Activated naive CD8-positive, alpha-beta T cell treated with anti-CD3 and anti-CD28 coated beads for 36 hours (primary cell): ENCODE measurements around the gene ARHGAP21. TPM values are rescaled to one million over a fixed set of nuclear protein-coding genes. Genes with fewer than 3 reads are reported as not detected.
"Not testable (repeated sequence)": the region's sequence is repeated elsewhere in the genome, so short reads cannot be mapped to it uniquely, and the experiment has no call there.

Experiments
- DNase-seq: peaks from one replicate; pipeline ENCODE4 v3.0.0; 2021
- H3K27ac Mint-ChIP-seq: one replicate; pipeline ENCODE4 v1.8.0; 2022; ENCODE audit warnings: mild to moderate bottlenecking, moderate library complexity, mixed read lengths
- H3K27me3 Mint-ChIP-seq: one replicate; pipeline ENCODE4 v1.8.0; 2022; ENCODE audit warnings: mild to moderate bottlenecking, mixed read lengths
- H3K36me3 Mint-ChIP-seq: one replicate; pipeline ENCODE4 v1.8.0; 2021; ENCODE audit warnings: mild to moderate bottlenecking, mixed read lengths
- H3K4me1 Mint-ChIP-seq: one replicate; pipeline ENCODE4 v1.8.0; 2021; ENCODE audit warnings: mixed read lengths
- H3K4me3 Mint-ChIP-seq: one replicate; pipeline ENCODE4 v1.8.0; 2022; ENCODE audit warnings: mild to moderate bottlenecking, moderate library complexity, mixed read lengths
- H3K9me3 Mint-ChIP-seq: one replicate; pipeline ENCODE4 v1.8.0; 2022; ENCODE audit warnings: mixed read lengths
- total RNA-seq, 2 experiments: library from RNA; stranded (reverse); gene quantifications; one replicate each; pipeline ENCODE4 v1.2.3, GENCODE V29; 2021

Gene ARHGAP21
- total RNA-seq, 2 experiments from 2014 or later, result 22.1 to 22.4 TPM

GRCh38 chr10:24645022-24645421 is 78.7 kb downstream of the ARHGAP21 start:
- Mint-ChIP-seq H3K4me3 (no peak overlapping the region), H3K4me1 (peaks cover 4% of the 10 kb centered on the region), H3K27ac (no peak overlapping the region), H3K36me3 (no peaks in the 10 kb centered on the region), H3K27me3 (no peaks in the 10 kb centered on the region), H3K9me3 (no peaks in the 10 kb centered on the region)
- DNase-seq, result no peak

GRCh38 chr10:24643679-24644209 is 79.9 kb downstream of the ARHGAP21 start:
- H3K9me3 Mint-ChIP-seq, result no peaks in the 10 kb centered on the region
- no peak for DNase-seq
- H3K27me3 Mint-ChIP-seq, result no peaks in the 10 kb centered on the region
- no peak overlapping the region for H3K4me3 Mint-ChIP-seq
- H3K4me1 Mint-ChIP-seq, result peaks cover 4% of the 10 kb centered on the region
- H3K27ac Mint-ChIP-seq, result no peak overlapping the region
- no peaks in the 10 kb centered on the region for H3K36me3 Mint-ChIP-seq

DNA sequence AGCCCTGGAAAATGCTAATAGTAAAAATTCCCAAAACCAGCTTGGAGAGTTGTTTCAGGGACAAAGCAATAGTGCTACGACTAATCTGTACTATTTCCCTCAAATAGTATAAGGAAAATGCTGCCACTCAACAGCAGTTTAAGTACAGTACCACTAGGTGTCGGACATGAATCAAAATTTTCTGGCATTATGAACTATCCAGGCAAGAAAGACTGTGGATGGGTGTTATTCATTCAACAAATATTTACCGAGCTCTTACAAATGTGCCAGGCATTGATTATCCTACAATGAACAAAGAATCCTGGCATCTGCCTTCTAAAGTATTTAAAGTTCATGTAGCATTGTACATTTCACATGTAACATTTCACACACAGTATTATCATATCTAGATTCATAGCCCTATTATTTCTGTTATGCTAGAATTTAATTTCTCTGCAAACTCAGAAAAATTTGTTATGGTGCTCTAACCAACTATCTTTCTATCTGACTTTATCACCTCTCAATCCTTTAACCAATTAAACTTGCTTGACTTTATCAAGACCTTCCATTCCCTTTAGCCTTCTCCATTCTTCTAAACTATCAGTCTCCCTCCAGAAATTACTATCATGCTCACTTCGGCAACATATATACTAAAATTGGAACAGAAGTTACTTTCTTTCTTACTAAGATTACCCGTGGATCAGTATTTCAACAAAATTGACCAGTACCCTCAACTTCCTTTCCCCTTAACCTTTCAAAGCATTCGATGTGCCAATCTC is 80.6 kb downstream of the ARHGAP21 start:
- Mint-ChIP-seq H3K27me3 (no peaks in the 10 kb centered on the region), H3K4me1 (peaks cover 4% of the 10 kb centered on the region), H3K4me3 (no peak overlapping the region), H3K36me3 (no peaks in the 10 kb centered on the region), H3K9me3 (no peaks in the 10 kb centered on the region), H3K27ac (no peak overlapping the region)
- no peak for DNase-seq

DNA sequence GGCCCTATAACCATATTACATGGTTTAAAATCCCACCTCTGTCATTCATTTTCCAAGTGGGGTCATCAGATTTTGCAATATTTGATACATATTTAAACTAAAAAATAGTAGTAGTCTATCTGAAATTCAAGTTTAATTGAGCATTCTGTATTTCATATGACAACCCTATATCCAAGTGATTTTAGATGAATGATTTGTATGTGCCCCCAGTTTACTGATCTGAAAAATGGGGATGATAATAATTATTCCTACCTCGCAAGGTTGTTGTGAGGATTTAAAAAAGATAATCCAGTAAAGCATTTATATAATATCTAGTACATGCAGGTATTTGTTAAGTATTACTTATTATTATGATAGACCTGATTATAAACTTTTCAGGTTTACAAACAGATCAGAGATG is 84.6 kb downstream of the ARHGAP21 start:
- DNase-seq, result no peak
- no peak overlapping the region for H3K27ac Mint-ChIP-seq
- peaks cover 4% of the 10 kb centered on the region for H3K4me1 Mint-ChIP-seq
- no peaks in the 10 kb centered on the region for H3K36me3 Mint-ChIP-seq
- no peaks in the 10 kb centered on the region for H3K9me3 Mint-ChIP-seq
- H3K4me3 Mint-ChIP-seq, result no peak overlapping the region
- H3K27me3 Mint-ChIP-seq, result no peaks in the 10 kb centered on the region

DNA sequence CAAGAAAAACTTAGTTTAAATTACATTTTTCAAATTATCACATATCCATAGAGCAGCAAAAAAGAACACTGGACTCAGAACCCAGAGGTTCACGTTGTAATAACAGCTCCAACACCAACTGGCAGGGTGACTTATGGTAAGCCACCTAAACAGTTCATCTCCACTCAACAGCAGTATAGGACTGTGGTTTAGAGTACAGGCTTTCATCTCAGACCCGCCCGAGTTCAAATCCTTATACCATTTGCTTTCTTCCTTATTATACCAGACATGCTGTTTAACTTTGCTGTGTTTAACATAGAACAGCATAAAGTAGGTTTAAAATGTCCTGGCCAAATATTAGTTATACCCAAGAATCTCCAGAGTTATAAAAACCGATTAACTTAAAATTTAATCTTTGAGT is 97.9 kb downstream of the ARHGAP21 start:
- DNase-seq, result no peak
- Mint-ChIP-seq H3K27ac (no peak overlapping the region), H3K4me3 (no peak overlapping the region), H3K36me3 (no peaks in the 10 kb centered on the region), H3K27me3 (no peaks in the 10 kb centered on the region), H3K4me1 (peaks cover 25% of the 10 kb centered on the region), H3K9me3 (no peaks in the 10 kb centered on the region)

DNA sequence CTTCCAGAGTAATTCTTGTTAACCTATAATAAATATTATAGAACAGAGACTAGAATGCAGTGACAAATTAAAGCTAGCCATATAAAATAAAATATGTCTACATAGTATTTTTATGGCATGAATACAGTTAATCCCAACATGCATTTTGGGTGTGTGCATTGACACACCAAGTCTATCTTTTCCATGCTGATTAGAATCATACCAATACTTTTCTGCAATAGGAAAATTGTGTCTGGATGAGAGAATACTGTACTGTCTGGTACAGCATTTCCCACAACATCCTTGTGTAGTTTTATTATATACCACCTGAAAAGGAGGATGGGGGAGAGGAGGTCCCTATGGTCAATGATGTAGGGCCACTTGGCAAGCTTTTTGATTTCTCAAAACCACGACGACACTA is 100.3 kb downstream of the ARHGAP21 start:
- H3K9me3 Mint-ChIP-seq, result no peaks in the 10 kb centered on the region
- H3K36me3 Mint-ChIP-seq, result no peaks in the 10 kb centered on the region
- no peak overlapping the region for H3K27ac Mint-ChIP-seq
- no peaks in the 10 kb centered on the region for H3K27me3 Mint-ChIP-seq
- no peak overlapping the region for H3K4me3 Mint-ChIP-seq
- peaks cover 29% of the 10 kb centered on the region for H3K4me1 Mint-ChIP-seq
- DNase-seq, result no peak

GRCh38 chr10:24622781-24623301 is 100.8 kb downstream of the ARHGAP21 start:
- Mint-ChIP-seq H3K9me3 (no peaks in the 10 kb centered on the region), H3K4me3 (peak overlapping the region; percentile 44), H3K27me3 (no peaks in the 10 kb centered on the region), H3K4me1 (peaks cover 32% of the 10 kb centered on the region), H3K36me3 (no peaks in the 10 kb centered on the region), H3K27ac (peak overlapping the region; percentile 72)
- DNase-seq, result no peak

DNA sequence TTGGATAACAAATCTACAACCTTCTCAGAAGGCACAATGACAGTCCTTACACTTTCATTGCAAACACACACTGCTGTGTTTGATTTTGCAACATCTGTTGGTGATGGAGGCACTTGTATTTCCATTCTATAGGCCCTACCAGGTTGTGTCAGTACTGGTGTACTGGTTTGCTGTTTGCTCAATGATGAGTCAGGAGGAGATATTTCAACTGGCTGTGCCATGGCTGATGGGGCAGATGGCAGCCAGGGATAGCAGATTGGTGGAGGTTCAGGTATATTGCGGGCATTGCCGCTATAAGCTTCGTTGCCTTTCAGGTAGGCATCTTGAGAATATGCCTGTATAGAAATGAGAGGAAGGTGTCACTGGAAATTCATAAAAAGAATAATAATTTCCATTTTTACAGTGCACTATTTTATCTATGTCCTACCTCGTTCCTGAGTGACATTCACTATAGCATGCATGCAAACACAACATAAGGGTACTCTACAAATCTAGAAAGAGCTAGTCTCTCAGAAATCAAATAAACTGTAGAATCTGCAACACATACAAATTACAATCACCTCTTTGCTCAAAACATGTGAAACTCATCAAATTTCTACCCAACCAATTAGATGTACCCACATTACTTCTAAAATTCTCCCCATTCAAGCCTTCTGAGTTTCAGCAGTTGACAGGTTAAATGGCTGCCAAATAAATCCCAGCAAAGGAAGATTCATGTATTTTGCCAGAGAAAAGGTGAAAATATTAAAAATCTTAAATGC is 102.5 kb downstream of the ARHGAP21 start:
- H3K4me1 Mint-ChIP-seq, result peaks cover 32% of the 10 kb centered on the region

GRCh38 chr10:24619994-24620310 is 103.7 kb downstream of the ARHGAP21 start:
- H3K27me3 Mint-ChIP-seq, DNase-seq, H3K36me3 Mint-ChIP-seq, H3K4me3 Mint-ChIP-seq, H3K27ac Mint-ChIP-seq, H3K9me3 Mint-ChIP-seq: not testable (repeated sequence)
- H3K4me1 Mint-ChIP-seq, result peaks cover 27% of the 10 kb centered on the region

More for the DNA sequence above, 102.5 kb downstream of the ARHGAP21 start:
- not testable (repeated sequence) for H3K27ac Mint-ChIP-seq, H3K4me3 Mint-ChIP-seq, H3K27me3 Mint-ChIP-seq, DNase-seq, H3K36me3 Mint-ChIP-seq, H3K9me3 Mint-ChIP-seq

GRCh38 chr10:24619291-24619993 is 104.2 kb downstream of the ARHGAP21 start:
- not testable (repeated sequence) for H3K27ac Mint-ChIP-seq, H3K9me3 Mint-ChIP-seq, H3K36me3 Mint-ChIP-seq, DNase-seq, H3K27me3 Mint-ChIP-seq, H3K4me3 Mint-ChIP-seq
- peaks cover 27% of the 10 kb centered on the region for H3K4me1 Mint-ChIP-seq

DNA sequence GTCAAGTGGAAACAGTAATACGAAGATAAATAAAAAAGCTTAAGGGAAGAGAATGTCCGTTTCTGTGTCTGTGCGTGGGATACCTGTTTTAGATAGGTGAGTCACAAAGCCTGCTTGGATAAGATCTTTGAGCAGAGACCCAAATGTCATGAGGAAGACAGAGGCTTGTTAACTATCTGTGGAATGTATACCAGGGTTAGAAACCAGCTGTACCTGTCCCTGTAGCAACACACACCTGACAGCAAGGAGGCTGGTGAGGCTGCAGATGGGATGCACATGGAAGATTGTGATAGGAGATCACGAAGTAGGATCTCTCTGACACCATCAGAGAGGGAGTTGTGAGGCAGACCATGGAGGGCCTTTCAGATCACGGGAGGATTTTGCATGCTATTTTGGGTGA is 105.3 kb downstream of the ARHGAP21 start:
- Mint-ChIP-seq H3K27ac (no peak overlapping the region), H3K4me3 (no peak overlapping the region), H3K9me3 (no peaks in the 10 kb centered on the region)

DNA sequence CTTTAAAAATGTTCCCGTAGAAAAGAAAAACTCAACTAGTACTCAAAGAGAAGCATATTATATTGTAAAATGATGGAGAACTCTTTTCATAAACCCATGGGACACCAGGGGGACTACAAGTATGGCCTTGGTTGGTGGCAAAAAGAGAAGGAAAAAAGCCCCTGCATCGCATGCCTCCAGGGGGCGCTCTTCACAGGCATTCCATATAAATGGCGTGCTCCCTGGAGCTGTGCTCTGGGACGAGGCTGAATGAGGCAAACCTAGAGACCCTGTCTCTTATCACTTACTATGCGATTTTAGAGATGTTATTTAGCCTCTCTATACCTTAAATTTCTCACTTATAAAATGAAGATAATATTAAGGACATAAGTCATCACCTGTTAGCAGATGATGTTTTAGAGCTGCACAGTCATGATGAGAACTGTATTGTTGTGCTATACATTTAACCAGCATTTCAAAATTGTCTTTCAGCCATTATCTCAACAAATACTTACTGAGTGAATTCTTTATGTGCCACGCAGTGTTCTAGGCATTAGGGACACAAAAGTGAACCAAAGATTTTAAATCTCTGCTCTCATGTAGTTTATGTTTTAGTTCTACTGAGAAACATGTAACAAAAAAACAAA is 105.8 kb downstream of the ARHGAP21 start:
- no peak overlapping the region for H3K4me3 Mint-ChIP-seq
- no peak overlapping the region for H3K27ac Mint-ChIP-seq
- no peaks in the 10 kb centered on the region for H3K27me3 Mint-ChIP-seq
- H3K36me3 Mint-ChIP-seq, result no peaks in the 10 kb centered on the region
- DNase-seq, result peak; percentile 22
- H3K9me3 Mint-ChIP-seq, result no peaks in the 10 kb centered on the region
- H3K4me1 Mint-ChIP-seq, result peaks cover 18% of the 10 kb centered on the region

More for the DNA sequence above, 105.3 kb downstream of the ARHGAP21 start:
- Mint-ChIP-seq H3K36me3 (no peaks in the 10 kb centered on the region), H3K4me1 (peaks cover 21% of the 10 kb centered on the region), H3K27me3 (no peaks in the 10 kb centered on the region)
- DNase-seq, result no peak

- DNase-seq, result no peak
- Mint-ChIP-seq H3K27ac (no peak overlapping the region), H3K9me3 (no peaks in the 10 kb centered on the region), H3K4me3 (no peak overlapping the region), H3K36me3 (no peaks in the 10 kb centered on the region), H3K4me1 (peaks cover 12% of the 10 kb centered on the region), H3K27me3 (no peaks in the 10 kb centered on the region)
Observed at GRCh38 chr10:24616536-24616935, 107.2 kb downstream of the ARHGAP21 start.

DNA sequence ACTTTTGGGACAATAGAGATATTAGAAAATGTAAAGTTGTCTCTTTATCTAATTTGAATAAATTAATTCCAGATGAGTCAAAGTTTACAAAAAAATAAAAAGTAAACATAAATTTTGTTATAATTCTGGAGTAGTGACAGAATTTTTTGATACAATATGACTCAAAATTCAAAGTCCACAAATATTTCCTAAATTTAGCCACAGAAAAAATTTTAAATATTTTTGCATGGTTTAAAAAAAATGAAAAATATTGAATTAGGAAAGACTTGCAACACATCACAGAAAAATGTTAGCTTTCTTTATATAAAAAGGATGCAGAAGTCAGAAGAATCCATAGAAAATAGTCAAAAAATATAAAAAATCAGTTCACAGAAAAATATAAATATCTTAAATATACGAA is 117.7 kb downstream of the ARHGAP21 start:
- H3K36me3 Mint-ChIP-seq, result peaks cover 15% of the 10 kb centered on the region
- H3K27ac Mint-ChIP-seq, result no peak overlapping the region

GRCh38 chr10:24605141-24605540 is 118.5 kb downstream of the ARHGAP21 start:
- no peak for DNase-seq
- Mint-ChIP-seq H3K4me1 (peaks cover 20% of the 10 kb centered on the region), H3K4me3 (no peak overlapping the region), H3K36me3 (peaks cover 18% of the 10 kb centered on the region), H3K9me3 (no peaks in the 10 kb centered on the region), H3K27me3 (no peaks in the 10 kb centered on the region), H3K27ac (no peak overlapping the region)

More for the DNA sequence above, 117.7 kb downstream of the ARHGAP21 start:
- Mint-ChIP-seq H3K4me3 (no peak overlapping the region), H3K27me3 (no peaks in the 10 kb centered on the region), H3K4me1 (peaks cover 20% of the 10 kb centered on the region), H3K9me3 (no peaks in the 10 kb centered on the region)
- no peak for DNase-seq
